Activated CD4-positive, CD25-positive, alpha-beta regulatory T cell treated with anti-CD3 and anti-CD28 coated beads, Interleukin-2, amount 50 U/mL, for 72 hours (primary cell): ENCODE results near the gene YWHAH.

Experiments
- DNase-seq: peaks from one replicate; pipeline ENCODE4 v3.0.0; 2021

YWHAH gene

DNA sequence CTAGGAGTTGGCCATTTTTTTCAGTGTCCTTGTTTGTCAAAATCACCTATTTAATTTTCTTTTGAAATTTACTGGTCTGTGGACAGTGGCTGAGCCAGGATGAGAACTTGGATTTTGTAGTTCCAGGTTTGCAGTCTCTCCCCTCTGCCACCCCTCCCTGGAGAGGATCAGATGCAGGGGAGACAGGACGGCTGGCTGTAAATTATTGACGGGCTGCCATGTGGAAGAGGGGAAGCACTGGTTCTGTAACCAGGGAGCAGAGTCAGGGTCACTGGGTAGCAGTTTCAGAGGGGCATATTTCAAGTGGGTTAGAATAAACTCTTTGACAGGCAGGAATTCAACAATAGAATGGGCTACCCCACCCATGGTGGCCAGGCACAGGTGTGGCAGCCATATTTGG is 20.6 kb upstream of the YWHAH start:
- no peak for DNase-seq

GRCh38 chr22:31925056-31925455 is 19.3 kb upstream of the YWHAH start:
- no peak for DNase-seq

- no peak for DNase-seq
These were observed 18.3 kb upstream of the YWHAH start for GRCh38 chr22:31926024-31926423.

DNA sequence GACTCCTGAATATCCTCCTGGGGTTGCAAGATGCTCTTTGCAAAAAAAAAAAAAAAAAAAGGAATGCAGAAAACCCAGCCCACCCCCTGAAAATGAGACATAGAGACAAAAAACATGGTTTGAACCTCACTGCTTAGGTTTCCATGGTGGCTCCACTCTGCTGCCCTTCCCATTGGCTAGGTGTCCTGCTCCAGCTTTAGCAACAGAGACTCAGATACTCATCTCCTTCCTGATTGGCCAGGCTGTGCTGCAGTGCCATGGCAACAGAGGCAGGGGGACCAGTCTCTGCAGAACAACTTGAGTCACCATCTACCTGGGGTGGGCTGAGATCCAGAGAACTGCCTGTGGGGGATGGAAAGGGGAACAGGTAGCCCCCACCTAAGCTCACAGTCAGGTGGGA is 17.4 kb upstream of the YWHAH start:
- DNase-seq: no peak

- DNase-seq: no peak
These were observed 16.8 kb upstream of the YWHAH start for GRCh38 chr22:31927562-31927961.

- DNase-seq: no peak
These were observed 15.0 kb upstream of the YWHAH start for GRCh38 chr22:31929167-31929930.

DNA sequence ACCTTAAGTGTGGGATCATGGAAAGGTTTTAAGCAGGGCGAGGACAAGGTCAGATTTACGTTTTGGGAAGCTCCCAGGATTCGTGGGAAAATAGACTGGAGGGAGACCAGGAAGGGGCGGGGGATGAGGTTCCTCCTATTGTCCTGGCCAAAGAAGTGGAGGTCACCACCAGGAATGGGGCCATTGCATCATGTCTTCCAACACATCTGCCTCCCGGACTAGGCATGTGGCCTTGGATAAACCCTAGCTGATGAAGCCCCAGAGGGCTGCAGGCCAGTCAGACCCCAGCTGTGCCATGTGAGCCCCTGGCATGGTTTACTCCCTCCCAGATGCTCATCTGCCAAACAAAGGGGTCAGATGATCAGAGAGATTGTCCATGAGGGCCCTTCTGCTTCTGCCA is 11.5 kb upstream of the YWHAH start:
- DNase-seq: no peak

- no peak for DNase-seq
These were observed 10.9 kb upstream of the YWHAH start for GRCh38 chr22:31933406-31933805.

DNA sequence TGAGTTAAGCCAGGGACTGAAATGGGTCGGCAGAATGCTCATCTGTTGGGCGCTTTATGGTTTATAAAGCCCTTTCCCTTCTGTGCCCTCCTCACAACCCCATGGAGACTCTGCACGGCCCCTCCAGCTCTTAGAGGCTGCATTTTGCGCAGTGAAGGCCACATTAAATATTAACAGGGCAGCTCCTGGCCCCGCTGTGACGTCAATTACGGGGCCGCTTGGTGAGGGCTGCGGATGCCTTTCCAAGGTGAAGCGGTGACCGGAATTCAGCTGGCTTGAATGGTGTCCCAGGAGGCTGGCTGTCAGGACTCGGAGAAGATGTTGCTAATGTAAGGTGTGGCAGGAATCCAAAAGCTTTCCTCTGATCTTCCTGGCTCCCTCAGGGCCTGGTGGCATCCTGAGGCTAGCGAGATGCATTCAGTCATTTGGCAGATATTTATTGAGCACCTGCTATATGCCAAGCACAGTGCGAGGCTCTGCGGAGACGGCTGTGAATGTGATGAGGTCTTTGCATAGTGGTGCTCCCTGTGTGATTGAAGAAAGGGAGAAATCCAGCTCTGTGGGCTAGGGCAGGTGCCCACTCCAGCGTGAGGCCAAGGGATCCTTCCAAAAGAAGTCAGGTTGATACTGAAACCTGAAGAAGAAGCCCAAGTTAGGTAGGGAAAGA is 10.4 kb upstream of the YWHAH start:
- no peak for DNase-seq

DNA sequence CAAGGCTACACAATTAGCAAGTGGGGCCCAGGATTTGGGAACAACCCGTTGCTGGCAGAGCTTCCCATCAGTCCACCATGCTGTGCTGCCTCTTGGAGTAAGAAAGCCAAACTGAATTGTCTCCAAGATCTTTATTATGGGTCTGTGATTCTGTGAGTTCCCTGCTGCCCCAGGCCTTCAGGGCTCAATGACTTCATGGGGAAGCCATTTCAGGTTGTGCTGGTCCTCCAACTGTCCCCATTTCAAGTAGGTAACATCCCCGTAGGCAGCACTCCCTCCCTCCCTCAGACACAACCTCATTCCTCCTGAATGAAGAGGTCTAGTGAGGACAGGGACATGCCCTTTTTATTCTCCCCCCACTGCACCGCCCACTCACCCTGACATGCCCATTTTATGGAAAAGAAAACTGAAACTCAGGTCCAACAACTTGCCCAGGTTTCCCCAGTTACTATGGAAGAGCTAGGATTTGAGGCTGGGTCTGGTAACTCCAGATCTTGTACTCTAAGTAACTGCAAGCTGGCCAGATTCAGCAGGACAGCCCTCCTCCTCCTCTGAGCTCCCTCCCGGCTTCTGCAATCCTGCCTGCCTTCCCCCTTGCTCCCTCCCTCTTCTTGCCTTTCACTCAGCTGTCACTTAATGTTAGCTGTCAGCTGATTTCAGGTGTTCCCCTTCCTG is 8.2 kb upstream of the YWHAH start:
- no peak for DNase-seq

GRCh38 chr22:31937341-31937740 is 7.0 kb upstream of the YWHAH start:
- DNase-seq: no peak

GRCh38 chr22:31938296-31938695 is 6.0 kb upstream of the YWHAH start:
- DNase-seq: no peak

DNA sequence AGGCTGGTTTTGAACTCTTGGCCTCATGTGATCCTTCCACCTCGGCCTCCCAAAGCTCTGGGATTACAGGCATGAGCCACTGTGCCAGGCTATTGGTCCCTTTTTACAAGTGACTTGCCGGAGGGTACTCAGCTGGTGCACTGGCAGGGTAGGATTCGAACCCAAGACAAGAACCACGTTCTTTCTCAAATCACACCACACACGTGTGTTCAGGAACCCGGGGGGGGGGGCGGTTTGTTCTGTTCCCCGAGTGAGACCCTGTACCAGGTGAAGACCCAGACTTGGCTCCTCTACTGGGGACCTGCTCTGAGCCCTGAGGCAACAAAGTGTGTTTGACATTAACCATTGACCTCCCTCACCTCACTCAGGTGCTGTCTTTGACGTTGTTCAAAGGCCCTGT is 3.8 kb upstream of the YWHAH start:
- DNase-seq: no peak

DNA sequence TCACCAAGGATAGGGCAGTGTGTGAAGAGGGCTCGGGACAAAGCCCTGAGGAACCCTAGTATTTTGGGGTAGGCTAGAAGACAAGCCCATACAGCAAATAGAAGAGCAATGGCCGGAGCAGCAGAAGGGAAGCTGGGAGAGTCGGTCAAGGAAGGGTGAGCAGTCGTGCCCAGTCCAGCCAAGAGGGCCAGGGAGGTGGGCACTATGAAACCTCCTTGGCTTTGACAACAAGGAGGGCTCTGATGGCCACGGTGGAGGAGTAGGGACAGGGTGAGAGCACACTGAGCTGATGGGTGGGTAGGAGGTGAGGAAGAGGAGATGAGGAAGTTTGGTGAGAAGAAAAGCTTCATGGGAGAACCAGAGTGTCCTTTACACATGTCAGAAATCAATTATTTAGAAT is 2.2 kb upstream of the YWHAH start:
- DNase-seq: no peak

GRCh38 chr22:31943206-31943977 is 943 bp upstream of the YWHAH start:
- no peak for DNase-seq

DNA sequence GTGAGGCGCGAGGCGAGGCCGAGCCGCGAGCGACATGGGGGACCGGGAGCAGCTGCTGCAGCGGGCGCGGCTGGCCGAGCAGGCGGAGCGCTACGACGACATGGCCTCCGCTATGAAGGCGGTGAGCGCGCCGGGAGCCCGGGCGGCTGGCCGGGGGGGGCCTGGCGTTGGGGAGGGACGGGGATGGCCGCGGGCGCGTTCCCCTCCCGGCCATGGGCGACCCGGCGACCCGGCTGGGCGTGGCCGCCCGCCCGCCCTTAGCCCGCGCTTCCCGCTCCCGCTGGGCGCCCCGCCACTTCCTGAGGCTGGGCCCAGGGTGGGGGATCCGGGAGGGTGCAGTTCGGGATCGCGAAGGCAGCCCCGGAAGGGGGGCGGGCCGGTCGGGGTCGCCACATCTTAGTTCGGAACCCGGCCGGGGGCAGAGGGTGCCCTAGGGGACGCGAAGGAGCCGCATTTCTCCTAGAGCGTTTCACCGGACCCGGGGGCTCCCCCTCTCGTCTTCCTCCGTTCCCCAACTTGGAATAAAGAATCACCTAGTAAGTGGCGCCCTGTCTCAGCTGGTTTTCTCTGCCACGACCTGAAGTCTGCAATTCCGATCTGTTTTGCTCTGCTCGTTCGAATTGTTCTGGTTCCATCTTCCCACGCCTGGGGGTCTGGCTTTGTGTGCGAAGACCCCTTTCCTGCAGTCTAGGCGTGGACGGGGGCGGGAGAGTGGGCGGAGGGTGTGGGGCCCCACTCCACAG is 536 bp downstream of the YWHAH start:
- DNase-seq: no peak

DNA sequence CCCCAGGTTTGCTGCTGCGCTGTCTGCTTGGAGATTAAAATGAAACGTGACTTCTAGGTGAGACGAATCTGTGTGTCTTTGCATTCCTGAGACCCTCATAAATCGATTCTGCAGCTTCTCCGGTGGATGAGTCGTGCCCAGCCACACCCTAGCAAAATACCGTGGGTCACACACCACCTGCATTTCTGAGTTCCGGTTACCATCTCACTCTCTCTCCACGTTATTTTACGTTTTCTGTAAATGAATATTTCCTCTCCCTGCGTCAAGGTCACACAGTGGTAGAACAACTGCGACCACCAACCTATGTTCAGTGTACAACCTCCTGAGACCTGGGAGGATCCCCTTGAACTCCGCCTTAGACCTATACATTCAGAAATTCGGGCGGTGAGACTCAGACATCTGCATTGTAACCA is 1.1 kb downstream of the YWHAH start:
- peak; percentile 31 for DNase-seq

- no peak for DNase-seq
These were observed 1.8 kb downstream of the YWHAH start for GRCh38 chr22:31945971-31946680.

DNA sequence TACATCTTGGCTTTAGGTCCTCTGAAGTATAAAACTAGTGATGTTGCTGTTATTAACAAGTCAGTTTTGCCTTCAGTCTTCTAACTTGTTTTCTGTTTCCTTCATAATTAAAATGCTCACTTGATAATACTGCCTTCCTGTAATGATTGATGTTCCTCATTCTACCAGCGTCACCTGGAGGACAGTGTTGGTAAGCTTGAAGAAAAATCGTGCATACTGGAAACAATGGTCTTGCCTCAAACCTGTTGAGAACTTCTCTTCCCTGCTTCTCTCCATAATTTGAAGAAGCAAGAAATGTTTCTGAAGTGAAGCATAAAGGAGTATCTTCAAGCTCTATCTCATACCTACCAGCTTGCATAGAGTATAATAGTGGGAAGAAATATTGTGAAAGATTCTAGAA is 3.0 kb downstream of the YWHAH start:
- DNase-seq: no peak

- DNase-seq: no peak
These were observed 3.7 kb downstream of the YWHAH start for GRCh38 chr22:31948002-31948401.

GRCh38 chr22:31950226-31950625 is 5.9 kb downstream of the YWHAH start:
- DNase-seq: no peak
